HG03039 (cell line): ENCODE data around the gene SLC29A2.

Experiments used
- ATAC-seq: cut with Tn5 transposase; IDR thresholded peaks from one replicate; pipeline ENCODE4 v1.9.1; 2021; ENCODE audit warnings: mild to moderate bottlenecking, moderate library complexity; ENCODE audit not compliant: unreplicated experiment

Gene SLC29A2

DNA sequence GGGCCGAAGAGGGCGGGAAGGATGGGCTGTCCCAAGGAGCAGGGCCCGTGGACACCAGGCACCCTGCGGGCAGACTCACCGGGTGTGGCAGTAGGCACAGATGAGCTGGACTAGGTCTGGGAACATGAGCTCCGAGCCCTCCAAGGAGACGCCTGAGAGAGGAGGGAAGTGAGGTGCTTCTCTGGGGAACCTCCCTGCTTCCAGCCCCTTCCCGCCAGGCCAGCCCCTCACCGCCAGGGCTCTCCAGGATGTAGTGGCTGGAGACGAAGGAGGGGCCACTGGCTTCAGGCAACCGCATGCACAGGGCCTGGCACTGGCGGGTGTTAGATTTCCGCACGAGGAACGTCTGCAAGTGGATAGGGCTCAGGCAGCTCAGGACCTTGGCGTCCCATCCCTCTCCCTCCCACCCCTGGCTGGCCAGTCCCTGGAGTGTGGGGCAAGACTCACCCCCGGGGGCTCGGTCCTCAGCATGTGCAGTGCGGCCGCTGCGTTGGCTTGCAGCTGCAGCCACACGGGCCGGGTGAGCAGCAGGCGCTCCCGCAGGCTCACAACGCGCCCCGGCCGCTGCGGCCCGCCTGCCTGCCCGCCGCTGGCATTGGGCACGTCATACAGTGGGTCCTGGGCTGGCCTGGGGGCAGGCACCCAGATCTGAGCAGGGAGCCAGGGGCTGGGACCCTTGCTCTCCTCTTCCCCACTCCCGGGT is 35.9 kb downstream of the SLC29A2 start:
- ATAC-seq, result no peak

DNA sequence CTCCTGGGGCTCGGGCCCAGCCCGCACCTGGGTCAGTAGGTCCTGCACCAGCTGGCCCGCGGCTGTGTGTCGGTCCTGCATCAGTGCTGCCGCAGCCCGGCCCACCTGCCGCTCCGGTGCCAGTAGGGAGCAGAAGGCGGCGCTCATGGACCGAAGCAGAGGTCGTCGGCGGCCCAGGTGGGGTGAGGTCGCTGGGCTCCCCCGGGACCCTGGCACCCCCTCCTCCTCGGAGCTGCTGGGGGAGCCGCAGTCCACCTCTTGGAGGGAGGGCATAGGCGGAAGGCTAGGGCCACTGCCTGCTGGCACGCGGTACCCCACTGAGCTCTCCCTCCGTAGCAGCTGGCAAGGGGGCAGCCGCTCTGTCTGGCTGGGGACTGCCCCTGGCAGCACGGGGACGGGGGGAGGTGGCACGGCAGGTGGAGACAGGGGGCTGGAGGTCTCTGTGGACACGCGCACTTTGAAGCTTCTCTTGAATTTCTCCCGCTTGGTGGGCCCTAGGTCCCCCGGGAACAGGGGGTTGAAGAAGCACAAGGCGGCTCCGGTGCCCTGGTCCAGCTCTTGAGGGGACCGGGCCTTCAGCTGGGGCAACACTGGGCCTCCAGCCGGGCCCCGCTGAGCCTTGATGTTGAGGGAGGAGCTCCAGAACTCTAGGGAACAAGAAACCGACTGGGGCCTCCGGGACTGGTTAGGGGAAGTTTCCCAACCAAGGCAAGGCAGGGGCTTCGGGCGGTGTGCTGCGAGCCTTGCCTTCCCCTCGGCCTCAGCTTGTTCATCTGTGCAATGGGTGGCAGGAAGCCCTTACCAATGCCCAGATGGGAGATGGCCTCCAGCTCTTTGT is 36.7 kb downstream of the SLC29A2 start:
- ATAC-seq, result no peak

DNA sequence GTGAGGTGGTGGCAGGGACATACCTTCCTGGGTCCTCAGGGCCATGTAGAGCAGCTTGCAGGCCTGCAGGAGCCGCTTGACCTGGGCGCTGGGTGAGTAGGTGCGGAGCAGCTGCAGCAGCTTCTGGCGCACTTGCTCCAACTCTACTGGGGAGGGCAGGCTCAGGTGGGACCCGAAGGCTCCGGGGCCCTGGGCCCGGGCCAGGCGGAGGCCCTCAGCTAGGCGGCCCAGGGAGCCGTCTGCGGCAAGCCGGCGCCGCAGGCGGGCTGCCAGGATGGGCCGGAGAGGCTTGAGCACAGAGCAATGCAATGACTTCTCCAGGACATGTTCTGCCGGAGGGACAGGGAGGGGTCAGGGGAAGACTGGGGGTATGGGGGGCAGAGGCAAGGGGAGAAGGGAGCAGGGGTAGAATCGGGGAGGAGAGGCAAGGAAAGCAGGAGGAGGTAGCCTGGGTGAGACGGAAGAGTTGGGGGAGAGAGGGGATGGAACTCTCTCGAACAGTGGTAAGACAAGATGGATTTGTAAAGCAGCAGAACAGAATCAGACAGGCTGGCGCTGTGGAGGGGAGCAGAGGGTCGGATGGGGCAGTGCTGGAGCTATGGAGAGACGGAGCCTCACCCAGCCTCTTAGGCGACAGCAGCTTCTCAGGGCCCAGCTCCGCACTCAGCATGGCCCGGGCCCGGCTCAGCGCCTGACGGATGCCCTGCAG is 37.5 kb downstream of the SLC29A2 start:
- no peak for ATAC-seq

DNA sequence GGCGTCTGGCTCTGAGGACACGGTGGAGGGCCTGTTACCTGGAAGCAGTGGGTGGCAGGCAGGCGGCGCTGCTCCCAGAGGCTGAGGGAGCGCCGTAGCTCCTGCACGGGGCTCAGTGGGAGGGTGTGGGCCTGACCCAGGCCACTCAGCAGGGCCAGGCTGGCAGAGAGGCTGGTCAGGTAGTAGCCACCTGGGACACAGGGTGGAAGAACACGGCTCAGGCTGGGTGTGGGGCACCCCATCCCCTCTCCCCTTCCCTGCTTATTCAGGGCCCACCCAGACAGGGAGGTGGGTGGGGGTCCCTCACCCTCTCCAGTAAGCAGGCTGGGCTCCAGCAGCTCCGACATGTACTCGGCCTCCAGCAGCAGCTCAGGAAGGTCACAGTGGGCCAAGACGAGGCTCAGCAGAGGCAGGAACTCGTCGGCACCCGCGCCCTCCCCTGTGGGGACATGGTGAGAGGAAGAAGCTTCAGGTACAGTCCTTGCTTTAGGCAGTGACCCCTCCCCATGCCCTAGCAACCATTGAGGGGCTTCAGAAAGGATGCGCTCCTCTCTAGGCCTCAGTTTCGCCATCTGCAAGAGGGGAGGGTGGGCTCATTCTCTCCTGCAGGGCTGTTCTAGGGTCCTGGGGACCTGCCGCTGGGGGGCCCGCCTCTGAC is 38.2 kb downstream of the SLC29A2 start:
- ATAC-seq, result no peak

DNA sequence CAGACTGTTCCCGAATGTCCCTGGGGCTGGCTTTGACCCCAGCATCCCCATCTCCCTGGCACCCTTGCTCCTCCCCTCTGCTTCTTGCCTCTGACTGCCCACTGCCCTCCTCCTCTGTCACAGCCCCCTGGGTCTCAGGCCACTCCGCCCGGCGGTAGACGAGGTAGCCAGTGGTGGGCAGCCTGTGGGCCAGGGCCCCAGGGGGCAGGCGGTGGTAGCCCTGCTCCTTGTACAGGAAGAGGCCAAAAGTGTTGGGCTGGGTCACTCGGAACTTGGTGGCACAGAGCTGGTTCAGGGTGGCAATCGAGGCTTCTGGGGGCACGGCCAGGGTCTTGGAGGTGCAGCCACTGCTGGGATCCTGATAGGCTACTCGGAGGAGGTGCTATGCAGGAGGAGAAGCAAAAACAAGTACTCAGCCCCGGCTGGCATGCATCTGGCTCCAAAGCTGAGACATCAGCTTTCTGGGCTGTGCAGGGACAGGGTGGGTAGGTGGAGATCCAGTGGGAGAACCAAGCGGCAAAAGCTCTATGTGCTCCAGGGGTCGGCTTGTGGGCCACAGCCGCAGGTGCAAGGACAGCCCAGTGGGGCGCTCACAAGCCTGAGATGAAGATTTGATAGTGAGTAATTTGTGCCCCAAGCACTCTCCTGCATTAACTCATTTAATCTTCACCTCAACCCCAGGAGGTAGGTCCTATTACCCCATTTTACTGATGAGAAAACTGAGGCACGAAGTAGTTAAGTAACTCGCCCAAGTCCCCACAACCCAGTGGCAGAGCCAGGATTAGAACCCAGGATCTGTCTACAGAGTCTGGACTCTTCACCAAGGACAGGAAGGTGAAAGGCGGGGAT is 39.0 kb downstream of the SLC29A2 start:
- no peak for ATAC-seq

DNA sequence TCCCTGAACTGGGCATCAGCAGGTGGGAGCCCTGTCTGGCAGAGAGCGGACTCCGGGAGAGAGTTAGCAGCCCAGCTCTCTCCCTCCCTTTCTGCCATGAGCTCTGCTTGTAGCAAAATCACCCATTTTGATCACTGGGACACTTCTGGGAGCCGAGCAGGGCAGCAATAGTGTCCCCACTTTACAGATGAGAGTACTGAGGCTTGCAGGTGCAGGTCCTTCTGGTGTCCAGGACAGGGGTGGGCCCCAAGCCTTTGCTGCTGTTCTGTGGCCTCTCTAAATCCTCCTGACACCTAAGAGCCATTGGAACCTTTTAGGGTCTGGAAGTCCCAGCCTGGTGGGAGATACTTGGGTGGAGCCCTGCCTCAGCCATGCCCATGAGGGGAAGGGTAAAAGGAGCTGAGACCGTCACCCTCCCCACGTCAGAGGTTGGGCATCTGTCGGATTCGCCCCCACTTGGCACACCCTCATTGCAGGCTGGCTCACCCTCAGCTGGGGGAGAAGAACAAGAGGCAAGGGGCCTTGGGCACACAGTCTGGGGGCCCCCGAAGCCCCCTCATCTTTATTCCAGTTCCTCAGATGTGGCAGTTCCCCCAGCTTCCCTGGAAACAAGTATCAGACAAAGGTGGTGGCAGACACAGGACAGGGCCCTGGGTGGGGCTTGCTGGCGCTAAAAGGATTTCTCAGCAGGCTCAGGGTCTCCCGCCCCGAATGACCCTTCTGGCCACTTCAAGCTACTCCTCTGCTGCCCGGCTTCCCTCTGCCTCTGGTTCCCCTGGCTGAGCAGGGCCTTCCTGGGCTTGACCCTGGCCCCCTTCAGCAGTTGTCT is 39.8 kb downstream of the SLC29A2 start:
- ATAC-seq, result no peak

DNA sequence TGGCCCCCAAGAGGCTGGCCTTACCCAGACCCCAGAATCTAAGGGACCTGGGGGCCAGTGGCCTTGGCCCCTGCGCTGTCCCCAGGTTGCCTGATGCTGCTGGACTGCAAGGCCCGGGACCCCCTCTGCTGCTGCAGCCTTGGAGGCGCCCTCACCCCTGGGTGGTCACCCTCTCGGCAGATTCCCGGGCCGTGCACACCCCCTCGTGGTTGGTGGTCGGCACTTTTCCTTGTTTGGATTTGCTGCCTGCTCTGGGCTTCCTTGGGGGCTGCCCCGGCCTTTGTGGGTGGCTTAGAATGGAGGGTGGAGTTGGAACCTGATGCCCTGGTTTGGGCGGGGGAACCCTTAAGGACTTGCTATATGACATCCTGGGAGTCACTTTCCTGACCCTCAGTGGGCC is 40.6 kb downstream of the SLC29A2 start:
- no peak for ATAC-seq

DNA sequence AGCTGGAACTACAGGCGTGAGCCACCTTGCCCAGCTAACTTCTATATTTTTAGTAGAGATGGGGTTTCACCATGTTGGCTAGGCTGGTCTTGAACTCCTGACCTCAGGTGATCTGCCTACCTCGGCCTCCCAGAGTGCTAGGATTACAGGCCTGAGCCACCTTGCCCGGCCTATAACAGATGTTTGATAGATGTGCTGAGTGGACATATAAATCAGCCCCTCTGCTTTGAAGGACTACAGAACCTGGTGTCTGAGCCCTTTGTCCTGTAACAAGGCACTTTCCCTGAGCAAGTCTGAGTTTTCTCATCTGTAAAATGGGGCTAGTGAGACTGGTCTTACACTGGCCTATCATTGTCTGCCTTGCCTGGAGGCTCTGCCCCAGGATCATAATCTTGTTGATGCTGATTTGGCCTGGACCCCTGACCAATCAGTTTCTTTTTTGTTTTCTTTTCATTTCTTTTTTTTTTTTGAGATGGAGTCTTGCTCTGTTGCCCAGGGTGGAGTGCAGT is 42.3 kb downstream of the SLC29A2 start:
- no peak for ATAC-seq

DNA sequence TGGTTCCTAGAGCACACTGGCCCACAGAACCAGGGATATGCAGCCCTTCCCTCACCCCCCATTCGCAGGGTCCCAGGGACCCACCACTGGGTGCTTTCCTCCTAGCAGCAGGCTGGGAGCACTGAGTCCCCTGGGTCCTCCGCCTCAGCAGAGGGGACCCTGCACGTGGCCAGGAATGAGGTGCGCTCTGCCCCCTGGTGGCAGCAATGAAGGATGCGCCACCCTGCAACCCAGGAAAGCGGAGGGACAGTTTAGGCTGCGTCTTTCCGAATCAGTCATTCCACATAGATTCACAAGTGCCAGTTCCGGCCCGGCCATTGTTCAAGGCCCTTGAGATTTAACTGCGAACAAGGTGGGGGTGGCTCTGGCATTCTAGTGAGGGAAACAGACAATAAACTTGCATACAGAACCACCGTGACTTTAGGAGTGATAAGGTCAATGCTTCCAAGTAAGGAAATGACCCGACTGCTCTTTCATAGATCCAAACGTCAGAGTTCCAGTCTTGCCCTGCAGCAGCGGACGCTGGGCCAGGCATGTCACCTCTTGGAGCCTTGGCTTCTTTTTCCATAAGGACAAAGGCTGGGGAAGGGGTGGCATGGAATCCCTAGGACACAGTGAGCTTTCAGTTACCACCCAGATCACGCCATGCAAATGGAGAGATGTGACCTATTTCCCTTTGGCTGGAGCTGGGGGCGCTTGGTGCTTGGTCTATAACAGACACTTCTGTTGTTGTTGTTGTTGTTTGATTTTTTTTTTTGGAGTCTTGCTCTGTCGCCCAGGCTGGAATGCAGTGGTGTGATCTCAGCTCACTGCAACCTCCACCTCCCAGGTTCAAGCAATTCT is 43.0 kb downstream of the SLC29A2 start:
- no peak for ATAC-seq

DNA sequence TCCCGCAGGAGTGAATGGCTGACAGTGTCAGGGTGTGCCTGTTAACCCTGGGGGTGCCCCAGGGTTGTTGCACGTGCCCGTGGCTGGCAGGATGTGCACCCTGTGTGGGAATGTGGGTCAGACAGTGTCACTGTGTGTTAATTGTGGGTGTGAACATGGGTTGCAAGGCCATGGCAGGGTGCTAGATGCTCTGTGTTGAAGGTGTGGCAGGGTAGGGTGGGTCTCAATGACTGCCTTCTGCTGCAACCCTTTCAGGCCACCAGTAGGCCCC is 43.6 kb downstream of the SLC29A2 start:
- no peak for ATAC-seq

DNA sequence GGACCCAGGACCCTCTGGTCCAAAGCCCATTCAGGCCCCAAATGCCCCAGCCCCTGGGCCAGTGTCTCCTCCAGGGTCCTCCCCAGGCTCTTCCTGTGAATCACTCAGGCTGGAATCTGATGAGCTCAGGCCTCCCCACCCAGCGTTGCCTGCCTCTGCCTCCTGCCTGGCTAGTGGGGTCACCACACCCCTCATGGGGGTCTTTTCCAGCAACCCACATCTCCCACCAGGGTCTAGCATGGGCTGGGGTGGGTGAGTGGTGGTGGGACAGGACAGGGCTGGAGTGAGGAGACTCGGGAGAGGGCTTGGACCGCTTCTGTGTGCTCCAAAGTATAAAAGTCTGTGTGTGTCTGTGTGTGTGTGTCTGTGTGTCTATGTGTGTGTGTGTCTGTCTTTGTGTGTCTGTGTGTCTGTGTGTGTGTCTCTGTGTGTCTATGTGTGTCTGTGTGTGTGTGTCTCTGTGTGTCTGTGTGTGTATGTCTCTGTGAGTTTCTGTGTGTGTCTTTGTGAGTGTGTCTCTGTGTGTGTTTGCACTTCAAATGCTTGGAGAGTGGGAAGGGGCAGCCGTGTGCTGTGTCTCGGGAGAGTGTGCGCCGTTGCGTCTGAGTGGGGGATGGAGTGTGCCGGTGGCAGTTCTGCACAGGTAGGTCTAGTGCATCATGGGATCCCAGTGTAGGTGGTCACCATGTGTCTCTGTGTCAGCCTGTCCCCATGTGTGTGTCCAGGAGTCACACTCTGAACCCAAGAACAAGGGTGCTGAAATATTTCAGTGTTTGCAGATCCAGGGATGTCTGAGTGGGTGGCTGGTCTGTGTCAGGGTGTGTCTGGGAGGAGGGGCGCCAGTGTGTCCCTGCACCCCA is 44.2 kb downstream of the SLC29A2 start:
- no peak for ATAC-seq

DNA sequence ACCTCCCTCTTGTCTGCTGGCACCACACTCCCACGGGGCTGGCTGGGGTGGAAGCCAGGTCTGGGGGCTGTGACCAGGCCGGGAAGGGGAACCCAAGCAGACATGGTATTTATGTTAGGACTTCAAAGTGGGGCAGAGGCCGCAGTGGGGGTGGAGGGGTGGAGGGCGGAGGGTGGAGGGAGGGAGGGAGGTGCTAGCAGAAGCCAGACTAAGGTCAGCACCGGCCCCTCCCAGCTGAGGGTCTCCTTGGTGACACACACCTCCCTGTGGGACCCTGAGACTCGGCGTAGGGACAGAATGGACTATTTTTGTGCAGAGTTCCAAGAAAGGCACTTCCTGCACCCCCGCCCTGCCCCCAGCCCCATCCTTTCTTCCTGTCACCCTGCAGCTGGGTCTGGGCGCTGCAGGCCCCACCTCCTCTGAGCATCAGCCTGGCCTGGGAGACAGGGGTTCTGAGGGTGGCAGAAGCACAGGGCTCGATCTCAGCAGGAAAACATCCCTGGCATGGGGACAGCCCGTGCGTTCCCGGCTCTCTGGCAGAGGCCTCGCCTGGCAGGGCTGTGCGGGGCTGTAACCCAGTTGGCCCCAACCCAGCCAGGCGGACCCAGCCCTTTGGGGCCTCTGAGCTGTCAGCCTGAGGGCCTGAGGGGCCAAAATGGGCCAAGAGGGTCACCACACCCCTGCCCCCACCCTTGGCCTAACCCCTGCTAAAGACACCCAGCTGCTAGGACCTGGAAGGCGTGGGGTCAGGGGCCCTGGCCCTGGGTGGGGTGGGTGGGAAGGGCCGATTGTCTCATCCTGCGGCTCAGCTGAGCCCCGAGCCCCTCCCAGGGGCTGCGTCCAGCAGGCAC is 45.1 kb downstream of the SLC29A2 start:
- no peak for ATAC-seq

DNA sequence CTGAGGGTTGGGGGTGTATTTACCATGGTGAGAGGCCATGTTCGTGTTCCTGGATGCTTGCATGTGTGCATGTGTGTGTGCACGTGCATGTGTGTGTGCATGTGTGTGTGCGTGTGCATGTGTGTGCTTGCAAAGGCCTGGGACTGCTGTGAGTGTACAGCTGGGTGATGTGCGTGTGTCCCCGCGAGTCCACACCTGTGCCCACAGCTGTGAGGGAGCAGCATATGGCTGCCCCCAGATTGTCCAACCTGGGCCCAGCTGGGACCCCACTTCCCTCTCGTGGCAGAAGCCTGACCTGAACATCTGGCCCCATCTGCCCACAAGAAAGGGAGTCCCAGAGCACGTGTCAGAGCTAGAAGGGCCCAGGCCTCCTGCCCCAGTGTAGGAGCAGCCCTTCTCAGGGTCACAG is 46.3 kb downstream of the SLC29A2 start:
- ATAC-seq, result no peak

DNA sequence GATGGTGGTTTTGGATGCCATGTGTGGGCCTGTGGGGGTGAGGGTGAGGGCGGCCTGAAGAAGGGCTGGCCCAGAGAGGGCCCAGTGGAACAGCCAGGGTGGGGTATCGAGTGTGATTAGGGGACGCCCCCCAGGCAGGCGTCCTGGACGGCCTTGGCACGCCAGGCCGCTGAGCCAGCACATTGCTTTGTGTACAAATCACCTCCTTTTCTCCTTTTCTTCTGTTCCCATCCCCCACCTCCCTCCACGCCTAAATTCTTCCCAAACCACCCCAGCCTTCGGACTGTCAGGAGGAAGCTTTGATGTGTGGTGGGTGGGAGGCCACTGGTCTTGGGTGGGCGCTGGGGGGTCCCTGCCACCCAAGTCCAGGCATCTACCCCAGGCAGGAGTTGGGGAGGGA is 46.9 kb downstream of the SLC29A2 start:
- ATAC-seq, result no peak

DNA sequence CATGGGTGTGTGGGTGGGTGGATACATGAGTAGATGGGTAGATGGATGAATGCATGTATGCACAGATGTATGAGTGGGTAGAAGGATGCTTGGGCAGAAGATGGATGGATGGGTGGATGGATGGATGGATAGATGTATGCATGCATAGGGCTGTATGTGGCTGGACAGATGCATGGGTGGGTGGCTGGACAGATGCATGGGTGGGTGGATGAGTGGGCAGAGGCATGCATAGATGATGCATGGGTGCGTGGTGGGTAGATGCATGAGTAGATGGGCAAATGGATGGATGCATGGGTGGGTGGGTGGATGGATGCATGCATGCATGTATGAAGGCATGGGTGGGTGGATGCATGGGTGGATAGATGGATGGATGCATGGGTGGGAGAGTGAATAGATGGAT is 47.9 kb downstream of the SLC29A2 start:
- no peak for ATAC-seq

DNA sequence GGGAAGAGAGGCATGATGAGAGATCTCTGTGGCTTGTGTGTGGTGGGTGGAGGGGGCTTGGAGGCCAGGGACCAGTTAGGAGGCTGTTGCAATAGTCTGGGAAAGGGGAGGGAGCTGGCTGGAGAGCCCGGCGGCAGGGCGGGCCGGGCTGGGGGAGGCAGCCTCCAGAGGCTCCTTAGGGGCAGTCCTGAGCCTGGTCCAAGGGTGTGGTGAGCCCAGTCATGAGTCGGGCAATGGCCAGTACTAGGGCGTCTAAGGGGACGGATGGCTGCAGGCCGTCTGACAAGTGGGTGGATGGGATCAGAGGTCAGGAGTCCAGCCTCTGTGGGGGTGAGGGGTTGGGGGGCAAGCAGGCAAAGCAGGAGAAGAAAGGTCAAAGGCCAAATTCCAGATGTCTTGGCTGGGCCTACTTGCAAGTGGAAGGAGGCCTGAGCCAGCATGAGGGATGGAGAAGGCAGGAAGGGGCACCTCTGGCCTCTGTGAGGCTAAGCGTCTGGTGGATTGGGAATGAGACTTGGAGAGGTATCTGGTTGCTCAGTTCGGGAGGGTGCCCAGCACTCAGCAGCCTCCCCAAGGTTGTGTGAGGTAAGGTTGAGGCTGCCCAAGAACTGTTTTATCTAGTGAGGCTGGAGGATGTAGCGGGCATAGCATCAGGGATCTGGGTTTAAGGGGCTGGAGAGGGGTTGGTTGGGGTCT is 48.7 kb downstream of the SLC29A2 start:
- no peak for ATAC-seq
